GM18907 (cell line): ENCODE data around the gene GSE1.

ENCODE experiments used
- ATAC-seq: cut with Tn5 transposase; IDR thresholded peaks from one replicate; pipeline ENCODE4 v1.9.1; 2021; ENCODE audit warnings: mild to moderate bottlenecking, moderate library complexity; ENCODE audit not compliant: unreplicated experiment

The GSE1 gene

GRCh38 chr16:85645021-85645589, 32.0 kb downstream of the GSE1 start:
- ATAC-seq, result no peak

- no peak for ATAC-seq
These were observed 33.3 kb downstream of the GSE1 start for GRCh38 chr16:85646358-85646907.

- ATAC-seq, result no peak
These were observed 33.9 kb downstream of the GSE1 start for GRCh38 chr16:85646976-85647375.

- no peak for ATAC-seq
These were observed 35.1 kb downstream of the GSE1 start for GRCh38 chr16:85648070-85648714.

- no peak for ATAC-seq
These were observed 35.7 kb downstream of the GSE1 start for GRCh38 chr16:85648805-85649204.

GRCh38 chr16:85649411-85650134, 36.5 kb downstream of the GSE1 start:
- ATAC-seq, result no peak

GRCh38 chr16:85650135-85650843, 37.2 kb downstream of the GSE1 start:
- no peak for ATAC-seq

GRCh38 chr16:85650844-85651628, 37.9 kb downstream of the GSE1 start:
- ATAC-seq, result no peak

- ATAC-seq, result no peak
These were observed 38.7 kb downstream of the GSE1 start for GRCh38 chr16:85651629-85652430.

GRCh38 chr16:85652431-85653221, 39.5 kb downstream of the GSE1 start:
- ATAC-seq, result no peak

- ATAC-seq, result no peak
These were observed 40.3 kb downstream of the GSE1 start for GRCh38 chr16:85653290-85653891.

GRCh38 chr16:85654251-85655095, 41.4 kb downstream of the GSE1 start:
- no peak for ATAC-seq

- no peak for ATAC-seq
These were observed 42.4 kb downstream of the GSE1 start for GRCh38 chr16:85655216-85656129.

- ATAC-seq, result no peak
These were observed 43.5 kb downstream of the GSE1 start for GRCh38 chr16:85656351-85657266.

- no peak for ATAC-seq
These were observed 44.1 kb downstream of the GSE1 start for GRCh38 chr16:85657267-85657650.

- no peak for ATAC-seq
These were observed 44.9 kb downstream of the GSE1 start for GRCh38 chr16:85657996-85658395.
